ENCODE measurements around the gene TBC1D14. TPM values are rescaled to one million over a fixed set of nuclear protein-coding genes. Genes with fewer than 3 reads are reported as not detected.

The TBC1D14 gene
- total and polyA plus RNA-seq, 10 of the 15 experiments (the other 5 are each of a cell fraction or from before 2014, with no cell fraction given): 0.87 to 39.3 (median 30.1) TPM

GRCh38 chr4:6907658-6908191, 1.9 kb upstream of the TBC1D14 start:
- intact Hi-C loops (cut with micrococcal nuclease; ENCODE audit: unreplicated experiment): loop anchor here (1.0 to 5.0 kb wide), 3 partner anchors 80 to 163 kb away; no protein-coding TSS in a partner anchor
- no peak for DNase-seq (ENCODE audit: low read depth, low spot score)

More at GRCh38 chr4:6907658-6908191, 1.9 kb upstream of the TBC1D14 start:
- ChIA-PET SMC1A (ENCODE audit: uncharacterized antibody, unreplicated experiment) (interaction anchor here (0.9 to 2.4 kb wide), 7 partner anchors 30 to 175 kb away, joined by 3 to 18 read pairs (median 6); partner anchors contain the start of gene TADA2B), POLR2A (interaction anchor here (0.5 kb wide), 1 partner anchor 9 kb away, joined by 3 read pairs; no protein-coding TSS in a partner anchor), RAD21 (ENCODE audit: unreplicated experiment) (interaction anchor here (0.9 to 2.5 kb wide), 4 partner anchors 15 to 161 kb away, joined by 3 to 14 read pairs (median 12); partner anchors contain the start of gene GRPEL1), CTCF (interaction anchor here (1.0 to 9.5 kb wide), 14 partner anchors 34 to 192 kb away, joined by 3 to 94 read pairs (median 7); partner anchors contain the start of genes GRPEL1 and TADA2B)
- H3K27me3 ChIP-seq (replicated peaks in 1 of 2; ENCODE audit: control insufficient read depth in 2 of 2, insufficient read depth in 2 of 2, low read length in 1 of 2): 0 out of 4 replicates have a peak, but pooled peaks cover 0 to 3% of the 10 kb centered on the region in 2 experiments
- 61% methylated on average over 22 of the region's 22 CpGs for WGBS (ENCODE audit: insufficient coverage, insufficient replicate concordance, low lambda C conversion rate, missing lambda C conversion rate)
- no peak for TF ChIP-seq PRDM15 (CRISPR knock-in tag; IDR thresholded peaks at IDR 0.05)
- TF ChIP-seq SMC3 (IDR thresholded peaks at IDR 0.05; ENCODE audit: borderline replicate concordance, low read length): peak; percentile 44; the same call in 1 of the 2 replicates
- TF ChIP-seq POU2F2 (IDR thresholded peaks at IDR 0.05; ENCODE audit: borderline replicate concordance, low read depth, low read length): no peak
- peak; percentile 40 to 61 (median 47); a peak in 5 of 6 replicates for TF ChIP-seq CTCF (IDR thresholded peaks at IDR 0.05 in 2 of 3, conservative IDR thresholded peaks at IDR 0.05 in 1 of 3; ENCODE audit: control insufficient read depth in 2 of 3, extremely low read depth in 1 of 3, insufficient read depth in 1 of 3, low read depth in 3 of 3, low read length in 3 of 3)
- peak; percentile 31; the same call in 1 of the 2 replicates for TF ChIP-seq RAD21 (IDR thresholded peaks at IDR 0.05; ENCODE audit: insufficient read depth, low read depth, low read length)
- no peak for TF ChIP-seq IRF3 (IDR thresholded peaks at IDR 0.05)
- 0 out of 2 replicates have a peak, but pooled peaks have one; percentile 15 for TF ChIP-seq IKZF1 (conservative IDR thresholded peaks at IDR 0.05)
- no peak overlapping the region for H3K4me2 ChIP-seq (ENCODE audit: control insufficient read depth, insufficient read depth)
- no peak overlapping the region for H3K4me3 ChIP-seq
- H4K20me1 ChIP-seq (ENCODE audit: control insufficient read depth, insufficient read depth): no peaks in the 10 kb centered on the region
- BruUV-seq (replicated peaks): no TSS peak
- H3K27ac ChIP-seq (ENCODE audit: control insufficient read depth, insufficient read depth): no peak overlapping the region
- in situ Hi-C loops (cut with MboI): loop anchor here (5.0 kb wide), 1 partner anchor 165 kb away; no protein-coding TSS in a partner anchor
- peaks cover 11% of the 10 kb centered on the region for H3K79me2 ChIP-seq (ENCODE audit: control insufficient read depth, insufficient read depth, low read length)
- no peaks in the 10 kb centered on the region for H3K36me3 ChIP-seq (ENCODE audit: control insufficient read depth in 2 of 2, insufficient read depth in 2 of 2, low read length in 1 of 2)
- H3K4me1 ChIP-seq (ENCODE audit: control insufficient read depth, insufficient read depth, low read length): peaks cover 21% of the 10 kb centered on the region
- no peaks in the 10 kb centered on the region for H3K9me3 ChIP-seq (replicated peaks; ENCODE audit: control insufficient read depth, insufficient read depth, low read length)
- no peak overlapping the region for H2AFZ ChIP-seq (ENCODE audit: control insufficient read depth, low read depth, low read length)
- no peak overlapping the region for H3K9ac ChIP-seq (ENCODE audit: control insufficient read depth, insufficient read depth, low read length)
- FAIRE-seq: no peak
- no peak for ATAC-seq
